MV-4-11 (cell line): Measurements from ENCODE around the gene TPSD1.
"Not testable (repeated sequence)": the region's sequence is repeated elsewhere in the genome, so short reads cannot be mapped to it uniquely, and the experiment has no call there.

Experiments
- DNase-seq: peaks from one replicate; lab custom pipeline; 2025; lab: John Stamatoyannopoulos, UW

The TPSD1 gene

GRCh38 chr16:1255276-1256122 lies at the start of gene TPSD1:
TPSD1 (plus strand) TSS chr16:1256069; CDS start chr16:1256281, 212 bp downstream.
- DNase-seq, result not testable (repeated sequence)

- no peak for DNase-seq
Observed at GRCh38 chr16:1206326-1206725, 49.5 kb upstream of the TPSD1 start.

- DNase-seq, result no peak
Observed at GRCh38 chr16:1206786-1207185, 49.1 kb upstream of the TPSD1 start.

- no peak for DNase-seq
Observed at GRCh38 chr16:1208239-1208830, 47.5 kb upstream of the TPSD1 start.

- DNase-seq, result no peak
Observed at GRCh38 chr16:1209081-1209480, 46.8 kb upstream of the TPSD1 start.

- no peak for DNase-seq
Observed at GRCh38 chr16:1210461-1210860, 45.4 kb upstream of the TPSD1 start.

- DNase-seq, result no peak
Observed at GRCh38 chr16:1211451-1212268, 44.2 kb upstream of the TPSD1 start.

GRCh38 chr16:1212616-1213194 lies 43.2 kb upstream of the TPSD1 start:
- no peak for DNase-seq

GRCh38 chr16:1213231-1213630 lies 42.6 kb upstream of the TPSD1 start:
- DNase-seq, result no peak

- no peak for DNase-seq
Observed at GRCh38 chr16:1213796-1214372, 42.0 kb upstream of the TPSD1 start.

- no peak for DNase-seq
Observed at GRCh38 chr16:1214719-1215118, 41.1 kb upstream of the TPSD1 start.

GRCh38 chr16:1215574-1216295 lies 40.1 kb upstream of the TPSD1 start:
- no peak for DNase-seq

GRCh38 chr16:1216296-1216619 lies 39.6 kb upstream of the TPSD1 start:
- no peak for DNase-seq

GRCh38 chr16:1216681-1217400 lies 39.0 kb upstream of the TPSD1 start:
- no peak for DNase-seq

- no peak for DNase-seq
Observed at GRCh38 chr16:1217526-1217925, 38.3 kb upstream of the TPSD1 start.

GRCh38 chr16:1218061-1218929 lies 37.6 kb upstream of the TPSD1 start:
- DNase-seq, result no peak

GRCh38 chr16:1218930-1219611 lies 36.8 kb upstream of the TPSD1 start:
- no peak for DNase-seq

- no peak for DNase-seq
Observed at GRCh38 chr16:1220098-1220728, 35.7 kb upstream of the TPSD1 start.
